Thyroid gland (tissue), 4 donors: ENCODE data around the gene CD2AP.

Source experiments
- CTCF ChIP-seq, 6 experiments: fragments of 200-600 bp in 3 of 6; fragments of 450-650 bp in 3 of 6; sonication (generic) in 3 of 6; IDR thresholded peaks; one replicate each; pipeline ENCODE4 v1.5.1; 2016 to 2019; ENCODE audit warnings: antibody characterized with exemption in 6 of 6, mild to moderate bottlenecking in 2 of 6, inconsistent platforms in 1 of 6, moderate library complexity in 1 of 6
- POLR2A ChIP-seq, 2 donors: fragments of 450-650 bp; IDR thresholded peaks; one replicate each; pipeline ENCODE4 v1.6.1; 2017; ENCODE audit warnings: antibody characterized with exemption in 2 of 2, mild to moderate bottlenecking in 2 of 2, moderate library complexity in 1 of 2

DNA sequence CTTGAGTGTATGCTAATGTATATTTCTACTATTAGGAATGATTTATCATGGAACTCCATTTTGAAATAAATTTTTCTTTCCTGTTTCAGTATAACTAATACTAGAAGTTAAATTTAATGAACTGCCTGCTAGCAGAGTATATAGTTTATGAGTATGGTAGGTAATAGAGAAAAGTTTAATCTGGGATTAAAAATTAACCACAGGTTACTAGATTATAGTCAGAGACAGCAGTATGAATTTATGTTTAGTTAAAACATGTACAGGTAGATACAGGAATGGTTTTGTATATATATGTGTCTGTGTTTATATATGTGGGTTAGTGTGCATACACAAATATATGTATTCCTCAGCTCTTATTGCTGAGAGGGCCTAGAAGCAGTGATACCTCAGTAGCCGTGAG, 32.3 kb downstream of the CD2AP start:
- no peak for TF ChIP-seq POLR2A (IDR thresholded peaks at IDR 0.05)
- no peak for TF ChIP-seq CTCF (IDR thresholded peaks at IDR 0.05)
